AML-193 (cell line): ENCODE measurements around the gene LTA4H.

ENCODE experiments used
- DNase-seq, 2 experiments: peaks; one replicate each; lab custom pipeline; 2025; lab: John Stamatoyannopoulos, UW

Gene LTA4H

DNA sequence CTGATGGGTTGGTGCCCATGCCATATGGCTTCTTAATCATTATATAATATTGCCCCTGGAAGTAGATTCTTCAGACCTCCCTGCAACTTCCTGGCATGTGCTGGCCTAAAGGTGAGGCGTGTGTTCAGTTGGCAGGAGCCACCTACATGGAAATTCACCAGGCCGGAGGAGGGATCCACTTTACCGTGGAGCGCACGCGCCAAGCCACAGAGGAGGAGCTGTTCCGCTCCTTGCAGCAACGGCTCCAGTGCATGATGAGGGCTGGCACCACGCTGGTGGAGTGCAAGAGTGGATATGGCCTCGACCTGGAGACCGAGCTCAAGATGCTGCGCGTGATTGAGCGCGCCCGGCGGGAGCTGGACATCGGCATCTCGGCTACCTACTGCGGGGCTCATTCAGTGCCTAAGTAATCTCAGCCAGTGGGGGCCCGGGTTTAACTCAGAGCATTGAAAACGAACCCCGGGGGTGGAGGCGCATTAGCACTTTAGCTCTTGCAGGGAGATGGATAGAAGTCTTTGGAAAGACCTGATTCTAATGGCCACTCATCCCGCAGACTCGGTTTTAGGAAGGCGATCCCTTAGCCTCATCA, 78.7 kb downstream of the LTA4H start:
- DNase-seq = no peak

GRCh38 chr12:95955549-95956159, 79.7 kb downstream of the LTA4H start:
- DNase-seq = no peak

DNA sequence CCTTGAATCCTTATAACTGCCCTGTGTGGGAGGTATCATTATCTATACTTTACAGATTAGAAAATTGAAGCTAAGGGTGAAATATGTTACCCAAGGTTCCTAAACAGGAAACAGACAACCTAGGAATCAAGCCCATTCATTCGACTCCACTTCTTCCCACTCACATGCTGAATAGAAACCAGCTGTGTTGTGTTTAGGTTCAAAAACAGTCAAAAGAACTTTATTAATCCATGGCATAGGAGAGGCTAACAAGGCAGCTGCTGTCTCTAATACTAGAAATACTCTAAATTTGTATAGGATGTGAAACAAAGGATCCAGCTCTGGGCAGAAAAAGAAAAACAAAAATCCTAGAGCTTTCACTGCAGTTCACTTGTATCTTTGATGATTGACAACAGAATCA, 82.4 kb downstream of the LTA4H start:
- no peak for DNase-seq

DNA sequence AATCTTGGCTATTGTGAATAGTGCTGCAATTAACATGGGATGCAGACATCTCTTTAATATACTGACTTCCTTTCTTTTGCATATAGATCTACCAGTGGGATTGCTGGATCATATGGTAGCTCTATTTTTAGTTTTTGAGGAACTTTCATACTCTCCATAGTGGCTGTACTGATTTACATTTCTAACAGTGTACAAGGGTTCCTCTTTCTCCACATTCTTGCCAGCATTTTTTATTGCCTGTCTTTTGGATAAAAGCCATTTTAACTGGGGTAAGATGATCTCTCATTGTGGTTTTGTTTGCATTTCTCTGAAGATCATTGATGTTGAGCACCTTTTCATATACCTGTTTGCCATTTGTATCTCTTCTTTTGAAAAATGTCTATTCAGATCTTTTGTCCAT, 83.9 kb downstream of the LTA4H start:
- DNase-seq = no peak
